Inflammatory macrophage treated with lipopolysaccharide for 4 hours (primary cell): Measurements from ENCODE around the gene ZP1.
A peak's percentile ranks its signal among the peaks of the same experiment; 100 is the strongest.

Experiments
- DNase-seq: peaks from one replicate; pipeline ENCODE4 v3.0.0-alpha.2; 2020

Gene ZP1

DNA sequence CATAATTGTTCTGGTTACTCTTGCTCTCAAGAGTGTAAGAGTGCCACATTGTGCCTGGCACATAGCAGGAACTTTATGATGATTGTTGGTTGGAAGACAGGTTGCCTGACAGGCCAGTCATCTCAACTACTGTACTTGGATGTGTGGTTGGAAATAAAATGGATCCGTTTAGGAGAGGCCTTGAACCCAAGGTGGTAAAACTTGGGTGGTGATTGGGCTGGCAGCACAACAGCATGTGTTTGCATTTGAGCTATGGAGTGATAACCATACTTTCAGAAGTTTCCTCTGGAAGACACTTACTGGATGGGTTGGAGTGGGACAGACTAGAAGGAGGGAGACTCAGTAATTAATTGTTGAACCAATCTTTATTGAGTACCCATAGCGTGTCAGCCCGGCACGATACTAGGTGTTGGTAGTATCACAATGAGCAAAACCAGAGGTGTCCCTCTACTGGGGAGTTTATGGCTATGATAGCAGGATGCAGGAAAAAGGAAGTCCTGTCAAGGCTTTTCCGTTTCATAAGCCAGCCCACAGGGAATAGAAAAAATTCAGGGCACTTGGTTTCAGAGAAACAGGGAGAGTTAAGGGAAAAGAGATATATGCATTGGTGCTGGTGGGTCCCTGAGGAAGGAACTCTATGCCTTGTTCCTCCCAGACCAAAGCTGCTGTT, 43.5 kb downstream of the ZP1 start:
- peak; percentile 57 for DNase-seq

GRCh38 chr11:60912223-60912850, 45.0 kb downstream of the ZP1 start:
- no peak for DNase-seq

- DNase-seq: no peak
Measured at GRCh38 chr11:60912851-60913528, 45.6 kb downstream of the ZP1 start.

DNA sequence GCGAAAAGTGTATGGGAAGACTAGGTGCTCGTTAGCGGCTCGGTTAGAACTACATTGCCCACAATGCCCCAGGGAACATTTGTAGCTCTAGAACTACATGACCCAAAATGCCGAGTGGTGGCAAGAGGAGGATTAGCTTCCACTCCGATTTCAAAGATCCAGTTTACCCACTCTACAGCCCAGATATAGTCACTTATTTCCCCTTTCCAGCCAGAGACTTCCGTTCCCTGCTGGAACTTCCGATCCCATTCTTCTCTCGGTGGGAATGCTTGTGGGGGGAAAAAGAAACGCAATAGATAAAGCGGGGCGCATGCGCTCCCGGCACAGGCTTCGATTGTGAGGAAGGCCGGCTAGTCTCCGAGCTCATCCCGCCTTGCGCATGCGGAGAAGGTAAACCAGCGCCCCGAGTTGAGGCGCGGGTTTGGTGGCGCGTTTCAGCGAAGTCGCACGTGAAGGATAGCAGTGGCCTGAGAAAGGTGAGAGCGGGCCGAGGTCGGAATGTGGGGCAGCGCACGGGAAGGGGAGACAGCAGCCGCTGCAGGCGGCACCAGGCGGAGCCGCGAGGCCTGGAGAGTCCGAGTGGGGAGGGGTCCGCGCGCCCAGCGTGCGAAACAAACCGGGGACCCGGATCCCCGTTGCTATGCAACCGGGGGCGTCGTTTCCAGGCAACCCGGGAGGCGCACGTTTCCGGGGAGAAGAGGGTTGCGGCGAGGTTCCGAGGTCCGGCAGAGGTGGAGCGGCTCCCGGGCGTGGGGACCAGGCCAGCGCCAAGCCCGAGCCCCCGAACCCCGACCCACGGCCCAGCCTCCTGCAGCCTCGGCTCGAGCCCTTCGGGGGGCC, 46.7 kb downstream of the ZP1 start, which contains the start of gene TMEM109:
Gene TMEM109, plus strand, starts transcription at position 366 of the 840 bp plus-strand sequence. CDS start 5,536 bp downstream, outside the sequence.
- DNase-seq: peak; percentile 83

DNA sequence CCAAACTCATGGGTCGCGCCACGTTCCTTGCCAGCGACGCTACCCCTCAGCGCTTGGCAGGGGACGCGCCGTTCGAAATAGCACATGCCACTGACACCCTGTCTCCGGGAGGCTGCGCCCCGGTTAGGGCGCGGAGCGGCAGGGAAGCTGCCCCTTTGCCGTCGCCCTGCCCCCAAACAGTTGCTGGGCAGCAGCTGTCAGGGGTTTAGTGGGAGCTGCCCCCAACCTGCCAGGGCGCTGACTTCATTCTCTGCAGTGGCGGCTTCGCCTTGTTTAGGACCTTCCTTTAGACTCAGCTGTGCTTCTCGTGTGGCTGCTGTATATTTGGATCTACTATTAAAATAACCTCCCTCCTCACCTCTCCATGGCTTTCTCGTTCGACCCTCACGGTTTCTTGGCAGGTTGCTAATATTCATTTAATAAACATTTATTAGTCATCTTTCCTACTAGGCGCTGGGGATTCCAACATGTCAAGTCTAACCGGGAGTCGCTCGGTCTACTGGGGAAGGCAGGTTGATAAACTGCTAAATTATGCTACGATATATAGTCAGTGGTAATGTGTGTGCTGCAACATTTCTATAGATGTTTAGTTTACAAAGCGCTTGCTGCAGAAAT, 47.4 kb downstream of the ZP1 start:
- no peak for DNase-seq

DNA sequence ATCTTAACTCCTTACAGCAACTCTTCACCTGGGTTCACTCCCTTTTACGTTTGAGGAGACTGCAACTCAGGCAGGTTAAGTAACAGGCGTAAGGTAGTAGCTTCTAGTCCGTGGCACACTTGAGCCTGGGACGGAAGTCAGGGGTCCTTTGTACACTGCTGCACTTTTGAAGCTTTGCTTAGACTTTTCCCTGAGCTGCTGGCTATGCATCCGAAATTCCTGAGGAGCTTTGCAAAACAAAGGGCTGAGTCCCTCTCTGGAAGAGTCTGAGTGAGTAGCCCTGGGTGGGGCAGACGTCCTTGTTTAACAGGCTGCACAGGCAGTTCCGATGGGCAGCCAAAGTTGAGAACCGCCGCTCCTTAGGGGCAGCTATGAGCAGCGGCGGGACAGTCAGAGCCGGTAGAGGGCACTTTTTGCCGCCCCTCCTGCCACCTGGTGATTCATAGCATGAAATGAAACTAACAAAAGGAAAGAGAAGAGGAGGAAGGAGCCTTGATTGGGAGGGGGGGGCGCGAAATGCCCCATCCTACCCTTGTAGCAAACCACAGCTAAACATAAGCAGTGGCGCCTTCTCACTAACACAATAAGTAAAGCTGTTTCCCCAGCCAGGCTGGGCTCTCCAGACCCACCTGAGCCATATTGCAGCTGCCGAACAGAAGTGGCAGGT, 48.0 kb downstream of the ZP1 start:
- DNase-seq: peak; percentile 68

GRCh38 chr11:60916669-60917206, 49.4 kb downstream of the ZP1 start:
- DNase-seq: no peak

DNA sequence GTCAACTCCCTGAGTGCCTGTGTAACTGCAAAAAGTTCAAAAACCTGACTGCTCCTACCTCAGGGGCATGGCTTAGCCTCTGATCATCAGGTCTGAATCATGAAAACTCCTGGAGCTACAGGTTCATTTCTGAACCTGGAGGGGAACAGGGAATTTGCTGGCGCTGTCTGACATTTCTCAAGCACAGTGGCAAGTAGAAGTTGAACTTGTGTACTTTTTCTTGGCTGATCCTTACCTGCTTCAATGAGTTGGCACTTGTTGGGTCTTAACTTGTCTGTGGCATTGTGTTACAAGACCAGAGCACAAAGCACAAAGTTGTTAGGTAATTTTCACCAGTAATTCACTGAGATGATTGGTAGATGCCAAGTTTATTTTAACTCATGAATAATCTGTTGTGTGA, 49.9 kb downstream of the ZP1 start:
- no peak for DNase-seq

GRCh38 chr11:60918251-60918938, 51.1 kb downstream of the ZP1 start:
- no peak for DNase-seq

- DNase-seq: peak; percentile 47
Measured at GRCh38 chr11:60918939-60919265, 51.6 kb downstream of the ZP1 start.

- DNase-seq: peak; percentile 81
Measured at GRCh38 chr11:60919320-60919719, 52.0 kb downstream of the ZP1 start.

DNA sequence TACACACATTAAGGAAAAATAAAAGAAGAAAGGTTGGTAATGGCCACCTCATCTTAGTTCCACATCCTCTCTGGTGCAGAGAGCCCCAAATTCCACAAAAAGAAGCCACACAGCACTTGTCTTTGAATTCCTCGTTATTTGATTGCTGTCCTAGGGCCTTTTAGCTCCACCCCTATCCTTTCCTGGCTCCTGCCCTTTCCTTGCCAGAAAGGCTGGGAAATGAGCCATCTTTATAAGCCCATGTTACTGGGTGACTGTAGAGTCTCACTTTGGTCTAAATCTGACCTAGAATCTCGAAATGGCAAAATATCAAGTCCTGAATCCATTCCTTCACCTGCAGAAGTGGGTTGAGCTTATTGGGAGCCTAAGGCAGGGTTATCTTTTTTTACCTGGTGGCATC, 52.6 kb downstream of the ZP1 start:
- DNase-seq: no peak

DNA sequence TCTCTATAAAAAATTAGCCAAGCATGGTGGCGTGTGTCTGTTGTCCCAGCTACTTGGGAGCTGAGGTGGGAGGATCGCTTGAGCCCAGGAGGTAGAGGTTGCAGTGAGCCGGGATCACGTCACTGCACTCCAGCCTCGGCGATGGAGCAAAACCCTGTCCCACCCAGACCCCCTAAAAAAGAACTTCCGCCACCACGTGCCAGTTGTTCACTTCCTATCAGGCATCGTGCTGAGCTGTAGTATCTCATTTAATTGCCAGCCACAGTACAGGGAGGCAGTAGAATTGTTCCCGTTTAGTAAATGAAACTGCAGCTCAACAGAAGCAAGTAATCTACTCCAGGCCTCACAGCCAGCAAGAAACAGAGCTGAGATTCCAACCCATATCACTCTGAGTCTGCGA, 53.9 kb downstream of the ZP1 start:
- no peak for DNase-seq

GRCh38 chr11:60921777-60922335, 54.5 kb downstream of the ZP1 start:
- no peak for DNase-seq

DNA sequence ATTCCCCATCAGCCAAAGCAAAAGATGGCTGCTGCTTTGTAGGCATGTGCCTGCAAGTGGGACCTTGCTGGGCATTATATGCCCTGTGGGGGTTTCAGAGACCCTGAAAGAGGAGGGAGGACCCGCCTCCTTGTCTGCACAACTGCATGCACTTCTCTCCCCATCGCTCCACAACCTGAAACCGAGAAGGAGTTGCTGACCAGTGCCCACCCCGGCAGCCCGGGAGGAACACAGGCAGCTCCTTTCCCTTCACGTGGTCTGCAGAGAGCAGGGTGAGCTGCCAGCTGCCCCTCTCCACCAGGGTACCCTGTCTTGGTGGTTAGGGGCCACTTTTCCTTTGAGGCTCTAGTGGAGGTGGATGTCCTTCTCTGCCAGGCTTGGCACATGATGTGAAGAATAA, 55.6 kb downstream of the ZP1 start:
- DNase-seq: no peak

DNA sequence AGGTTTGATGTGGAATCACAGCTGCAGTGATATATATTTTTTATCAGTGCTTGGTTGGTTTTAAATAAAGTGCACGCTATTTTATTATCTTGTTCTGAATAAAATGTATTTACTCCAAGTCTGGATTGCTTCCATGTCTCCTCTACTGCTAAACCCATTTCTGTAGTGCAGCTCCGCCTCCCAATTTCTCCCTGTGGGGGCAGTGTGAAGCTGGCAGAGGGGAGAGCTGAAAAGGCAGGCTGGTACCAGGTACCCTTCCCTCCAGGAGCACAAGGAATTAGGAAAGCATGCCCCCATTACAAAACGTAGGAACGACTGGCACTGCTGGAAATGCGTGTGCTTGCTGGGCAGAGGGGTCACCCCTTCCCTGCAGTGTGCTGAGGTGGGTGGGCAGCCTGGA, 56.0 kb downstream of the ZP1 start:
- DNase-seq: no peak

GRCh38 chr11:60923800-60924109, 56.4 kb downstream of the ZP1 start:
- DNase-seq: no peak

DNA sequence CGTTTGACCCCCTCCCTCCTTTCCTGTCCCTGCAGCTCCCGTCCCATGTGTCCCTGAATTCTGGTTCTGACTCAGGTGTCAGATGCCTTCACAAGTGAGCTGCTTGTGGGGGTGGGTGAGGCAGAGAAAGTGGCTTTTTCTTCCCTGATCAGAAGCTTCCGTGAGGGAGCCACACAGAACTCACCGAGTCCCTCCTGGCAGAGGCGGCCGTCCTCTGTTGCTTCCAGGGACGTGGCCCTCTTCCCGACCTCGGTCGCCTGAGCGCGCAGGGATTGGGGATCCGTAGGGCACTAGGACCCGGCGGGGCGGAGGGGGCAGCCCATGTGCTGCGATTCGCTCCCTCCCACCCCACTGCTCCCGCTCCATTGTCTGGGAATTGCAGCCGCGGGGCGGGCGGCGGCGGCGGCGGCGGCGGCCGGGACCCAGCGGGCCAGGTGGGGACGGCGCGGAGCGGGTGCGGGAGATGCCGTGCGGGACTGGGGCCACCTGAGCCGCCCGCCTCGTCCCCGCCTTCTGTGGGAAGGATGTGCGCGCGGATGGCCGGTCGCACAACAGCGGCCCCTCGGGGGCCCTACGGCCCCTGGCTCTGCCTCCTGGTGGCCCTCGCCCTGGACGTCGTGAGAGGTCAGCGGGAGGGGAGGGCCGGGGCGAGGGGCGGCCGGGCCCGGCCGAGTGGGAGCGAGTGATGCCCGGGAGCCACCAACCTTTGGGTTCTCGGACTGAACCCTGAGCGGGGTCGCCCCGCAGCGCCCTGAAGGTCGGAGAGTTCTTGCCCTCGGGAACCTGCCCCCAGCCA, 57.0 kb downstream of the ZP1 start, which contains the start of gene TMEM132A:
Gene TMEM132A, plus strand, starts transcription at position 351 of the 796 bp plus-strand sequence. Its CDS starts 174 bp downstream, at position 525.
- no peak for DNase-seq
